ENCODE data around the gene INPPL1. TPM values are rescaled to one million over a fixed set of nuclear protein-coding genes. Genes with fewer than 3 reads are reported as not detected.
A peak's percentile ranks its signal among the peaks of the same experiment; 100 is the strongest.
"Not testable (repeated sequence)": the region's sequence is repeated elsewhere in the genome, so short reads cannot be mapped to it uniquely, and the experiment has no call there.

Gene INPPL1
- polyA plus RNA-seq: 10 to 100 TPM; 28.9 to 88.1 TPM

- Histone ChIP-seq H3K27me3 (ENCODE audit: control insufficient read depth in 1 of 2, insufficient read depth in 2 of 2, low read length in 2 of 2) (no peaks in the 10 kb centered on the region), H3K27ac (ENCODE audit: low read depth in 2 of 2, low read length in 1 of 2) (peak within 1 kb of the TSS; percentile 89 to 97), H3K4me1 (ENCODE audit: control insufficient read depth in 2 of 2, insufficient read depth in 2 of 2, low read length in 1 of 2) (peaks cover 0 to 7% of the 10 kb centered on the region in 2 donors), H3K4me3 (ENCODE audit: low read depth in 1 of 2, low read length in 2 of 2) (peak within 1 kb of the TSS; percentile 60 to 79), H3K36me3 (ENCODE audit: control insufficient read depth in 2 of 2, insufficient read depth in 2 of 2, low read length in 1 of 2) (peaks cover 4 to 15% of the 10 kb centered on the region in 2 donors), H3K9me3 (ENCODE audit: control insufficient read depth in 2 of 2, insufficient read depth in 1 of 2, low read depth in 1 of 2, low read length in 1 of 2) (no peaks in the 10 kb centered on the region)
- 0 to 1% methylated on average over 38 to 81 of the region's 81 CpGs for WGBS, 2 donors
These were observed at the start of gene INPPL1 for GRCh38 chr11:72224564-72225410. Gene INPPL1 (plus strand): TSS chr11:72224767. CDS start chr11:72224985, 218 bp downstream.

GRCh38 chr11:72177656-72178055 is 46.9 kb upstream of the INPPL1 start:
- peaks cover 0 to 12% of the 10 kb centered on the region in 2 donors for H3K4me1 ChIP-seq (ENCODE audit: control insufficient read depth in 2 of 2, insufficient read depth in 2 of 2, low read length in 1 of 2)
- no peaks in the 10 kb centered on the region for H3K9me3 ChIP-seq (ENCODE audit: control insufficient read depth in 2 of 2, insufficient read depth in 1 of 2, low read depth in 1 of 2, low read length in 1 of 2)
- H3K27ac ChIP-seq (ENCODE audit: low read depth in 2 of 2, low read length in 1 of 2): no peak overlapping the region
- H3K36me3 ChIP-seq (ENCODE audit: control insufficient read depth in 2 of 2, insufficient read depth in 2 of 2, low read length in 1 of 2): no peaks in the 10 kb centered on the region
- H3K4me3 ChIP-seq (ENCODE audit: low read depth in 1 of 2, low read length in 2 of 2): no peak overlapping the region
- WGBS, 2 donors: 86 to 90% methylated on average over 6 of the region's 6 CpGs
- H3K27me3 ChIP-seq (ENCODE audit: control insufficient read depth in 1 of 2, insufficient read depth in 2 of 2, low read length in 2 of 2): no peaks in the 10 kb centered on the region

- Histone ChIP-seq H3K36me3 (ENCODE audit: control insufficient read depth in 2 of 2, insufficient read depth in 2 of 2, low read length in 1 of 2) (no peaks in the 10 kb centered on the region), H3K4me3 (ENCODE audit: low read depth in 1 of 2, low read length in 2 of 2) (no peak overlapping the region), H3K27me3 (ENCODE audit: control insufficient read depth in 1 of 2, insufficient read depth in 2 of 2, low read length in 2 of 2) (no peaks in the 10 kb centered on the region), H3K9me3 (ENCODE audit: control insufficient read depth in 2 of 2, insufficient read depth in 1 of 2, low read depth in 1 of 2, low read length in 1 of 2) (no peaks in the 10 kb centered on the region), H3K4me1 (ENCODE audit: control insufficient read depth in 2 of 2, insufficient read depth in 2 of 2, low read length in 1 of 2) (peaks cover 0 to 6% of the 10 kb centered on the region in 2 donors), H3K27ac (ENCODE audit: low read depth in 2 of 2, low read length in 1 of 2) (no peak overlapping the region)
- WGBS, 2 donors: 83 to 84% methylated on average over 7 of the region's 7 CpGs
These were observed 45.3 kb upstream of the INPPL1 start for GRCh38 chr11:72179049-72179803.

- no peak overlapping the region for H3K27ac ChIP-seq (ENCODE audit: low read depth in 2 of 2, low read length in 1 of 2)
- no peaks in the 10 kb centered on the region for H3K36me3 ChIP-seq (ENCODE audit: control insufficient read depth in 2 of 2, insufficient read depth in 2 of 2, low read length in 1 of 2)
- H3K9me3 ChIP-seq (ENCODE audit: control insufficient read depth in 2 of 2, insufficient read depth in 1 of 2, low read depth in 1 of 2, low read length in 1 of 2): no peaks in the 10 kb centered on the region
- peaks cover 0 to 6% of the 10 kb centered on the region in 2 donors for H3K4me1 ChIP-seq (ENCODE audit: control insufficient read depth in 2 of 2, insufficient read depth in 2 of 2, low read length in 1 of 2)
- 78% methylated on average over 4 of the region's 4 CpGs for WGBS, 2 donors
- H3K4me3 ChIP-seq (ENCODE audit: low read depth in 1 of 2, low read length in 2 of 2): no peak overlapping the region
- H3K27me3 ChIP-seq (ENCODE audit: control insufficient read depth in 1 of 2, insufficient read depth in 2 of 2, low read length in 2 of 2): no peaks in the 10 kb centered on the region
These were observed 44.7 kb upstream of the INPPL1 start for GRCh38 chr11:72179804-72180396.

GRCh38 chr11:72180892-72181552 is 43.5 kb upstream of the INPPL1 start:
- WGBS, 2 donors: 41 to 50% methylated on average over 7 of the region's 7 CpGs
- H3K4me1 ChIP-seq (ENCODE audit: control insufficient read depth in 2 of 2, insufficient read depth in 2 of 2, low read length in 1 of 2); H3K9me3 ChIP-seq (ENCODE audit: control insufficient read depth in 2 of 2, insufficient read depth in 1 of 2, low read depth in 1 of 2, low read length in 1 of 2); H3K4me3 ChIP-seq (ENCODE audit: low read depth in 1 of 2, low read length in 2 of 2); H3K27me3 ChIP-seq (ENCODE audit: control insufficient read depth in 1 of 2, insufficient read depth in 2 of 2, low read length in 2 of 2); H3K36me3 ChIP-seq (ENCODE audit: control insufficient read depth in 2 of 2, insufficient read depth in 2 of 2, low read length in 1 of 2): not testable (repeated sequence)
- H3K27ac ChIP-seq (ENCODE audit: low read depth in 2 of 2, low read length in 1 of 2): peak overlapping the region; percentile 69 to 78

- not testable (repeated sequence) for H3K9me3 ChIP-seq (ENCODE audit: control insufficient read depth in 2 of 2, insufficient read depth in 1 of 2, low read depth in 1 of 2, low read length in 1 of 2); H3K27me3 ChIP-seq (ENCODE audit: control insufficient read depth in 1 of 2, insufficient read depth in 2 of 2, low read length in 2 of 2); H3K4me3 ChIP-seq (ENCODE audit: low read depth in 1 of 2, low read length in 2 of 2); H3K4me1 ChIP-seq (ENCODE audit: control insufficient read depth in 2 of 2, insufficient read depth in 2 of 2, low read length in 1 of 2); H3K36me3 ChIP-seq (ENCODE audit: control insufficient read depth in 2 of 2, insufficient read depth in 2 of 2, low read length in 1 of 2)
- 58 to 66% methylated on average over 3 of the region's 3 CpGs for WGBS, 2 donors
- H3K27ac ChIP-seq (ENCODE audit: low read depth in 2 of 2, low read length in 1 of 2): peak overlapping the region; percentile 14 to 69
These were observed 43.0 kb upstream of the INPPL1 start for GRCh38 chr11:72181553-72181958.

- Histone ChIP-seq H3K4me3 (ENCODE audit: low read depth in 1 of 2, low read length in 2 of 2) (no peak overlapping the region), H3K27ac (ENCODE audit: low read depth in 2 of 2, low read length in 1 of 2) (no peak overlapping the region), H3K36me3 (ENCODE audit: control insufficient read depth in 2 of 2, insufficient read depth in 2 of 2, low read length in 1 of 2) (no peaks in the 10 kb centered on the region), H3K27me3 (ENCODE audit: control insufficient read depth in 1 of 2, insufficient read depth in 2 of 2, low read length in 2 of 2) (no peaks in the 10 kb centered on the region), H3K9me3 (ENCODE audit: control insufficient read depth in 2 of 2, insufficient read depth in 1 of 2, low read depth in 1 of 2, low read length in 1 of 2) (no peaks in the 10 kb centered on the region), H3K4me1 (ENCODE audit: control insufficient read depth in 2 of 2, insufficient read depth in 2 of 2, low read length in 1 of 2) (peaks cover 0 to 7% of the 10 kb centered on the region in 2 donors)
- WGBS, 2 donors: 87 to 100% methylated on average over 1 of the region's 1 CpG
These were observed 36.3 kb upstream of the INPPL1 start for GRCh38 chr11:72188267-72188666.

- Histone ChIP-seq H3K4me1 (ENCODE audit: control insufficient read depth in 2 of 2, insufficient read depth in 2 of 2, low read length in 1 of 2) (peaks cover 0 to 7% of the 10 kb centered on the region in 2 donors), H3K27me3 (ENCODE audit: control insufficient read depth in 1 of 2, insufficient read depth in 2 of 2, low read length in 2 of 2) (no peaks in the 10 kb centered on the region), H3K27ac (ENCODE audit: low read depth in 2 of 2, low read length in 1 of 2) (no peak overlapping the region), H3K36me3 (ENCODE audit: control insufficient read depth in 2 of 2, insufficient read depth in 2 of 2, low read length in 1 of 2) (no peaks in the 10 kb centered on the region), H3K4me3 (ENCODE audit: low read depth in 1 of 2, low read length in 2 of 2) (no peak overlapping the region), H3K9me3 (ENCODE audit: control insufficient read depth in 2 of 2, insufficient read depth in 1 of 2, low read depth in 1 of 2, low read length in 1 of 2) (no peaks in the 10 kb centered on the region)
- 66 to 74% methylated on average over 3 of the region's 3 CpGs for WGBS, 2 donors
These were observed 34.9 kb upstream of the INPPL1 start for GRCh38 chr11:72189455-72190250.
